ENCODE data around the gene MMP3.

GRCh38 chr11:102788334-102788995 lies 54.9 kb downstream of the MMP3 start:
- no peak for TF ChIP-seq CTCF (IDR thresholded peaks at IDR 0.05)
- TF ChIP-seq POLR2A (IDR thresholded peaks at IDR 0.05), result no peak
